ENCODE data around the gene CDK13.
"Not testable (repeated sequence)": the region's sequence is repeated elsewhere in the genome, so short reads cannot be mapped to it uniquely, and the experiment has no call there.

The CDK13 gene

DNA sequence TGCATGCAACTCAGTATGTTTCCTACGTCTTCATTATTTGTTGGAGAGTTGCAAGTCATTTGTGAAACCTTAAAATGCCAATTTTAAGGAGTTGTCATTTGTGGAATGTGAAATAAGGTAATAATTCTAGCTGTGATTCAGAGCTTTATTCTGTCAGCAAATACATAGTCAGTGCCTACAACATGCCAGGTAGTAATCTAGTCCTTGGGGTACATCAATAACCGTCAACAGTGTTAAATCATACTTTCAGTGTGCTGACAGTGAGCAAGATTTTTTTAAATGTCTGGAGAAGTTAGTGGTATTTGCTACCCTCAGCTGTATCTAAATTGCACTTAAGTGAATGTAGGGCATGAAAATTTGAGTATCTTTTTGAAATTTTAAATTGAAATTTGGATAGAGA is 147.7 kb downstream of the CDK13 start:
- no peak for DNase-seq (ENCODE audit: low read depth in 2 of 2)

DNA sequence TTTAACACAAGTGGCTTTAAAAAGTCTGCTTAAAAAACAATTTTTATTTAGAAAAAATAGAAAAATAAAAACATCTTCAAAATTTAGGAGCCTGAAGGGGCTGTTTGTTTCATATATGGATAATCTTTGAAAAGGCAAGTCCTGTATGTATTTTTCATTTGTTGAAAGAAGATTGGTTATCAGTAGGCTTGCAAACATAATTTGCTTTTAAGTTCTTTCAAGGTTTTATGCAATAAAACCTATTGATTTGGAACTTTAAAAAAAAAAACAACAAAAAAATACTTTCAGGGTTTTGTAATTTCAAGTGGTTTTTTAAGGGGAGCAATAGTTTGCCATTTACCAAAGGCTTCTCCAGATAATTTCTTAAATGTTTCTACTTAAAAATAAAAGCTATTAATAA is 148.8 kb downstream of the CDK13 start:
- DNase-seq (ENCODE audit: low read depth in 2 of 2): no peak

DNA sequence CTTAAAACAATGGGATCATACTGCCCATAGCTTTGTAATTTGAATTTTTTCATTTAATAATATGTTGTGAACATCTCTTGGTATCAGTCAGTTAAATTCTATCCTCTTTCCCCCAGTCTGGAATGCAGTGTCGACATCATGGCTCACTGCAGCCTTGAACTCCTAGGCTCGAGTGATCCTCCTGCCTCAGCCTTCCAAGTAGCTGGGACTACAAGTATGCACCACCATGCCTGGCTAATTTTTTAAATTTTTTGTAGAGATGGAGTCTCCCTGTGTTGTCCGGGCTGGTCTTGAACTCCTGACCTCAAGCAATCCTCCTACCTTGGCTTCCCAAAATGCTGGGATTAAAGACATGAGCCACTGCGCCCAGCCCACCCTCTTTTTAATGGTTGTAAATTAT is 149.8 kb downstream of the CDK13 start:
- DNase-seq (ENCODE audit: low read depth in 2 of 2): no peak

DNA sequence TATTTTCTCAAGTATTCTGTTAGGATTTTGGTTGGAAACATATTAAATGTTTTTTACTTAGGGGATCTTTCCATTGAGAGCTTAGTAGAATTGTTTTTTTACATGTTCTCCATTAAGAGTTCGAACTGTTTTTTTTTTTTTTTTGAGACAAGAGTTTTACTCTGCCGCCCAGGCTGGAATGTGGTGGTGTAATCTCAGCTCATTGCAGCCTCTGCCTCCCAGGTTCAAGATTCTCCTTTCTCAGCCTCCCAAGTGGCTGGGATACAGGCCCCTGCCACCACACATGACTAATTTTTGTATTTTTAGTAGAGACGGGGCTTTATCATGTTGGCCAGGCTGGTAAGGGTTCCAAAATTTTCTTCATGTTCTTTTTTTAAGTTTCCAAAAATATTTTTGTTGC is 151.1 kb downstream of the CDK13 start:
- no peak for DNase-seq (ENCODE audit: low read depth in 2 of 2)

DNA sequence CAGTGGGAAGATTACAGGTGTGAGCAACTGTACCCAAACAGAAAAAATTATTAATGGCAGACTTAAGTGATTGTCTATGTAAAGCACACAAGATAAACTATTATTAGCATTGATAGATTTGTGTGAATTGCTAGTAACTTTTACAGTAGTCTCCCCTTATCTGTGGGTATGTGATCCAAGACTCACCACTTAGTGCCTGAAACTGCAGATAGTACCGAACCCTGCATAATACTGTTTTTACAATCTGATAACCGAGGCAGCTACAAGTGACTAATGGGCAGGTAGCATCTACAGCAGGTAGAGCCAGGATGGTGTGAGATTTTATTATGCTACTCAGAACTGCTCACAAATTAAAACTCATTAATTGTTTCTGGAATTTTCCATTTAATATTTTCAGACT is 152.8 kb downstream of the CDK13 start:
- DNase-seq (ENCODE audit: low read depth in 2 of 2): no peak

DNA sequence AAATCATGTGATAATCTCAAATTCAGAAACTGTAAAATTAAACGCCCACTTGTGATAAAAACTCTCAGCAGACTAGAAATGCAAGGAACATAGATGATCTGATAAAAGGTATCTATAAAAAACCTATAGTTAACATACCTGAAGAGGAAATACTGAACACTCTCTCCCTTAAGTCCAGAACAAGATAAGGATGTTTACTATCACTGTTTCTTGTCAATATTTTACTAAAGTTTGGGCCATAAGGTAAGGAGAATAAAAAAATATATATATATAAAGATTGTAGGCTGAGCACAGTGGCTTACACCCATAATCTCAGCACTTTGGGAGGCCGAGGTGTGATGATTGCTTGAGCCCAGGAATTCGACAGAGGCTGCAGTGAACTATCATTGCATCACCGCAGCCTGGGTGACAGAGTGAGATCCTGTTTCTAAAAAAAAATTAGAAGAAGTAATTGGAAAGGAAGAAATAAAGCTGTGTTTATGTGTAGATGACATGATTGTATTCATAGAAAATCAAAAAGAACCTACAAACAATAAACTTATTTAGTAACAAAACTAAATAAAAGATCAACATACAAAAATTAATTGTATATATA is 155.9 kb downstream of the CDK13 start:
- no peak for DNase-seq (ENCODE audit: low read depth in 2 of 2)

DNA sequence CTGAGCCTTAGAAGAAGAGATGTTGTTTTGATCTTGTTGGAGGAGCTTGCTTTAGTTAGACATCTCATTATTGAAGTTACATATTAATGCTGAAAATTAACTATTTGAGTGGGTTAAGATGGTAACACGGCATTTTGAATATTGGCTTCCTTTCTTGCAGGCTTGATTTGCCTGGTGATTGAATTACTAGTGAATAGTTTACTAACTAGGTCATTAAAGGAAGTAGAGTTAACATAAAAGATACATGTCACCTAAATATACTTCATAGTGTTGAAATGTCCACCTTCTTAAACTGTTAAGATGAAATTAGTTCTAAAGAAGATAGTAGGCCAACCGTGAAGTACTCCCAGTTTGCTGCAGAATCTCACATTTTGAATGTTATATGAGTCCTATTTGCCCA is 165.9 kb downstream of the CDK13 start:
- no peak for DNase-seq (ENCODE audit: low read depth in 2 of 2)

DNA sequence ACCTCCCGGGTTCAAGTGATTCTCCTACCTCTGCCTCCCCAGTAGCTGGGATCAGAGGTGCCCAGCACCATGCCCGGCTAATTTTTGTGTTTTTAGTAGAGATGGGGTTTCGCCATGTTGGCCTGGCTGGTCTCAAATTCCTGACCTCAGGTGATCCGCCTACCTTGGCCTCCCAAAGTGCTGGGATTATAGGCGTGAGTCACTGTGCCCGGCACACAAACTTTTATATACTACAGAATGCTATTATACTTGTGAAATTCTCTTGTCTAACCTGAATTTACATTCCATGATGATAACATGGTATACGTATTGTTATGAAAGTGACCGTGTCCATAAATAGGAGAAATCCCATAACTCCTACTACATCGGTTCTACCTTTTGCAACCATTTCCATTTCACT is 167.1 kb downstream of the CDK13 start:
- DNase-seq (ENCODE audit: low read depth in 2 of 2): not testable (repeated sequence)

DNA sequence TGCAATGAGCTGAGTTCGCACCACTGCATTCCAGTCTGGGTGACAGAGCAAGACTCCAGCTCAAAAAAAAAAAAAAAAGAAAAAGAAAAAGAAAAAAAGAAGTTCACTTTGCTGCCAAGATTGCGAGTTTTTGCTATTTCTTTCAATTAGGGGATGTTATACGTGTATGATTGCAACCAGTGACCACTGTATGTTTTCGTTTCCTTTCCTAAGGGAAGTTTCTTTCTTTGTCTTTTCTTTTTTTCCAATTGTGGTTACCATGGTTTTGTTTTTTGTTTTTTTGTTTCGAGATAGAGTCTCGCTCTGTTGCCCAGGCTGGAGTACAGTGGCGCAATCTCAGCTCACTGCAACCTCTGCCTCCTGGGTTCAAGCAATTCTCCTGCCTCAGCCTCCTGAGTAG is 168.1 kb downstream of the CDK13 start:
- DNase-seq (ENCODE audit: low read depth in 2 of 2): not testable (repeated sequence)

DNA sequence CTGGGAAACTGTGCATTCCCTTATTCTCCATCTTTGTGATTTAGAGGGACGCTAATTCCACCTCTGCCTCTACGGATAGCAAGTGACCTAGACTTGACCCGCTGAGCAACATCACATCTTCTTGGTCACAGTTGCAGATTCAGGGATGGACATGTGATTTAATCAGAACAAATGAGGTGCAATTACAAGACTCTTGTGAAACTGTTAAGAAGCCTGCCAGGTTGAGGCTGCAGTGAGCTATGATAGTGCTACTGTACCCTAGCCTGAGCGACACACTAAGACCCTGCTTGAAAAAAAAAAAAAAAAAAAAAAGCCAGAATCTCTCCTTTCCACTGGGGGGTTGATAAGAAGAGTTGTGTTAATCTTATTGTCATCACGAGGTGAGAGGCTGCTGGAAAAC is 170.0 kb downstream of the CDK13 start:
- no peak for DNase-seq (ENCODE audit: low read depth in 2 of 2)

DNA sequence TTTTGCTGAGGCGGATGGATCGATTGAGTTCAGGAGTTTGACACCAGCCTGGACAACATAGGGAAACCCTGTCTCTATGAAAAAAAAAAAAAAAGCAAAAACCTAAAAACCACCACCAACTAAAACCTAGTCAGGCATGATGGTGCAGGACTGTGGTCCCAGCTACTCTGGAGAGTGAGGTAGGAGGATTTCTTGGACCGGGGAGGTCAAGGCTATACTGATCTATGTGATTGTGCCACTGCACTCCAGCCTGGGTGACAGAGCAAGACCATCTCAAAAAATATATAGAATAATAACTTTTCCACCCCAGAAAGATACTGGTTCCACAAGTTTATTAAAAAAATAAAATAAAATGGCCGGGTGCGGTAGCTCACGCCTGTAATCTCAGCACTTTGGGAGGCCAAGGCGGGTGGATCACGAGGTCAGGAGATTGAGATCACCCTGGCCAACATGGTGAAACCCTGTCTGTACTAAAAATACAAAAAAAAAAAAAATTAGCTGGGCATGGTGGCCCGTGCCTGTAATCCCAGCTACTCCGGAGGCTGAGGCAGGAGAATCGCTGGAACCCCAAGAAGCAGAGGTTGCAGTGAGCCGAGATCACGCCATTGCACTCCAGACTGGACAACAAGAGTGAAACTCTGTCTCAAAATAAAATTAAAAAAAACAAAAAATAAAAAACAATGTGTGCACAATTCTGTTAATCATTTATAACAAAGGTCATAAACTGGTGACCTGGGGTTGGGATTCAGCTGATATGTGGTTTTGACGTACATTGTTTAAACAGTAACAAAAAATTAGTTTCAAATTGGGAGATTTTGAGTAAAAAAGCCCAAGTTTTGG is 172.3 kb downstream of the CDK13 start:
- DNase-seq (ENCODE audit: low read depth in 2 of 2): not testable (repeated sequence)

DNA sequence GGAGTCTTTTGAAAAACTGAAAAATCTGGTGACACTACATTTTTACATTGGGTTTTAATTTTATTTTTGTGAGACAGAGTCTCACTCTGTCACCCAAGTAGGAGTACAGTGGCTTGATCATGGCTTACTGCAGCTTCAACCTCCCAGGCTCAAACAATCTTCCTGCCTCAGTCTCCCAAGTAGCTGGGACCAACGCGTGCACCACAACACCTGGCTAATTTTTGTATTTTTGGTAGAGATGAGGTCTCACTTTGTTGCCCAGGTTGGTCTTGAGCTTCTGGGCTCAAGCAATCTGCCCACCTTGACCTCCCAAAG is 172.8 kb downstream of the CDK13 start:
- no peak for DNase-seq (ENCODE audit: low read depth in 2 of 2)

DNA sequence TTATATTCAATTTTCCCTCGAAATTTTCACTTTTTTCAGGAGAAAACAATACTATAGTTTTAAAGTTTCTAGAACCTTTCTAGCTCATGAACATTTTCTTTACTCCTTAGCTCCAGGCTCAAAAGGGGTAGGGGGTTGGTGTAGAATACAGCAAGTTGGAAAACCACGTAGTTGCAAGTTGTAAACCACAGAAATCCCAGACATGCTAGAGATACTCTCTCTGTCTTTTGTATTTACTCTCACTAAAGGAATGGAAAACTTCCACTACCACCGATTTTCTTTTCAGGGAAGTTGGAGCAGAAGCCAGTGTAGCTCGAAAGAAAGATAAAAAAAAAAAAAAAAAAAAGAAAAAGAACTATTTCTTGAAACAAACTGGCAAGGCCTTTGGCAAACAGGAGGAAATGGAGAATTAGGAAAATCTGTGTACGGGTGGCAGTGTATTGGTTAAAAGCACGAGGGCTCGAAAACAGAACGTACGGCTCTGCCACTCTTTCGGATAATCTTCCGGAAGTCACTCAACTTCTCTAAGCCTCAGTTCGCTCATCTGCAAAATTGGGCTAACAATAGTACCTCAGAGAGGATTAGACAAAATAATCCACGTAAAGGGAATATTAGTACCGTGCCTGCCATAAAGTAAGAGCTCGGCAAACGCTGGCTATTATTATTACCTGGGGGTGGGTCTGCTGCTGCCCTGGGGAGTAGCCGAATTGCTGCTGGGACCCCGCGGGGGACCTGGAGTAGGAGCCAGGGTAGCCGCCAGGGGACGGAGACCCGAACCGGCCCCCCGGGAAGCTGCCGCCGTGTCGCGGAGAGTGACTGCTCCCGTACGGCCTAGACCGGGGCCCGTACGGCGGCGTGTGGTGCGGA is 183.7 kb downstream of the CDK13 start:
- DNase-seq (ENCODE audit: low read depth in 2 of 2): no peak

DNA sequence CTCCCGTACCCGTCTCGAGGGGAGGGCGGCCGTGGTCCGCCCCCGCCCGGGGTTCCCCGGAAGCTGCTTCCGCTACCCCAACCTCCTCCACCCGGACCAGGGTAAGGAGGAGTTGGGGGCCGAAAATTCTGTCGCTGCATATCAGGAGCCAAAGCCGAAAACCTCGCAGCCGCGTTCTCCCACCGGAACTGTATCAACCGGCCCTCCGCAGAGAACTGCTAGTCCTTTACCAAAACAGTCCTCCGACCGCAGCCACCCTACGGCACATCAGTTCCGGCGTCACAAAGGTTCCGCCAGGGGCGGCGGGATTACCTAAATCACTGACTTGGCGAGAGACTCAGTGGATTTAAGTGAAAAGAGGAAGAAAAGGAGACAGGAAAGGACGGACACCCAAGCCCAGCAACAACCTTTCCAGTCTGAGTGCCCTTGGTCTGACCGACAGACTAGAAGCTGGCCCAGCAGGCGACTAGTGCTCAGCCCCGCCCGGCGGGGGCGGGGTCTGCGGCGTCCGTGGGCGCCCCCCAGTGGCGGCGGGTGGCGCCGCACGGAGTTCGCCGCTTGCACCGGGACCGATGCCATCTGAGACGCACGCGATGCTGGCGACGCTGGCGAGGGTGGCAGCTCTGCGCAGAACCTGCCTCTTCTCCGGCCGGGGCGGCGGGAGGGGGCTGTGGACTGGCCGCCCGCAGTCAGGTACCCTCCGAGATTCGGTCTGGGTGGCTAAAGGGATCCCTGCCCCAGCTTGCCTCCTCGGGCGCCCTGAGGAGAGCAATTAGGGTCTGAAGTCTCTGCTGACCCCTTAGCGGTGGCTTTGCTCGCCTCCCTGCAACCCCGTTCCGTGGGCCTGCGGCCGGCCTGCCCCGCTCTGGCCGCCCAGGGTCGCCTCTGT is 184.6 kb downstream of the CDK13 start, which contains the start of the genes MPLKIP and SUGCT:
Gene MPLKIP (minus strand): TSS at position 195 of the 889 bp plus-strand sequence. CDS start 55 bp downstream, at position 140.
Gene SUGCT (plus strand): TSS at position 578 of the 889 bp plus-strand sequence.
- DNase-seq (ENCODE audit: low read depth in 2 of 2): peak; percentile 69 to 76

DNA sequence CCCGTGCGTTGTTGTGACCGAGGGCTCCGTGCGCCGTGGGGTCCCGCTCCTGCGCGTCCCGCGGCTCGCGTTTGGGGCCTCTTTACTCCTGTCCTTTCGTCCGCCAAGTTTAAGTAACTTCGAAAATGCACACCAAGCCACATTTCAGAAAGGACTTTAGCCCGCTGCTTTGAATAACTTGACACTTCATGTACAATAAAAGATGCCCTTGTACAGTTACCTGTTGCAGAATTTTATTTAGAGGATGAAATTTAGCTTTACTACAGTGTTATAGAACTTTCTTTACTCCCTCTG is 185.2 kb downstream of the CDK13 start:
- DNase-seq (ENCODE audit: low read depth in 2 of 2): no peak

DNA sequence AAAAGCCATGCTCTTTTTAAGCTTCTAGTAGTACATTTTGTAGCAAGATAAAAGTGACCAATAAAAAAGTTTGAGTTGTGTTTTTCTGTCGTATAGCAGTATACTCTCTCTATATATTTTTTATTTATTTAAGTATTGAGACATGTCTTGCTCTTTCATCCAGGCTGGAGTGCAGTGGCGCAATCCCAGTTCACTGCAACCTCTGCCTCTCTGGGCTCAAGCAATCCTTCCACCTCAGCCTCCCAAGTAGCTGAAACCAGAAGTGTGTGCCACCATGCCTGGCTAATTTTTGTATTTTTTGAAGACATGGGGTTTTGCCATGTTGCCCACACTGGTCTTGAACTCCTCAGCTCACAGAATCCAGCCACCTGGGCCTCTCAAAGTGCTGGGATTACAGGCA is 187.5 kb downstream of the CDK13 start:
- no peak for DNase-seq (ENCODE audit: low read depth in 2 of 2)

DNA sequence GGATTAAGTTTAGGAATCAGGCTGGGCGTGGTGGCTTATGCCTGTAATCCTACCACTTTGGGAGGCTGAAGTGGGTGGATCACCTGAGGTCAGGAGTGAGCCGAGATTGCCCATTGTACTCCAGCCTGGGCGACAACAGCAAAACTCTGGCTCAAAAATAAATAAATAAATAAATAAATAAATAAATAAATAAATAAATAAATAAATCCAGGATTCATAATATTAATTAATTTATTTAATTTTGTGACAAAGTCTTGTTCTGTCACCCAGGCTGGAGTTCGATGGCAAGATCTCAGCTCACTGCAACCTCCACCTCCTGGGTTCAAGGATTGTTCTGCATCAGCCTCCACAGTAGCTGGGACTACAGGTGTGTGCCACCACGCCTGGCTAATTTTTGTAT is 188.9 kb downstream of the CDK13 start:
- DNase-seq (ENCODE audit: low read depth in 2 of 2): no peak

DNA sequence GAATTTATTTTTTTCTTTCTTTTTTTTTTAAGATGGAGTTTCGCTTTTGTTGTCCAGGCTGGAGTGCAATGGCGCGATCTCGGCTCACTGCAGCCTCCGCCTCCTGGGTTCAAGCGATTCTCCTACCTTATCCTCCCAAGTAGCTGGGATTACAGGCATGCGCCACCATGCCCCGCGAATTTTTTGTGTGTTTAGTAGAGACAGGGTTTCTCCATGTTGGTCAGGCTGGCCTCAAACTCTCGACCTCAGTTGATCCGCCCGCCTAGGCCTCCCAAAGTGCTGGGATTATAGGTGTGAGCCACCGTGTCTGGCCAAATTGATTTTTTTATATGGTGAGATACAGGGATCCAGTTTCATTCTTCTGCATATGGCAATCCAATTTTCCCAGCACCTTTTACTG is 189.8 kb downstream of the CDK13 start:
- not testable (repeated sequence) for DNase-seq (ENCODE audit: low read depth in 2 of 2)

DNA sequence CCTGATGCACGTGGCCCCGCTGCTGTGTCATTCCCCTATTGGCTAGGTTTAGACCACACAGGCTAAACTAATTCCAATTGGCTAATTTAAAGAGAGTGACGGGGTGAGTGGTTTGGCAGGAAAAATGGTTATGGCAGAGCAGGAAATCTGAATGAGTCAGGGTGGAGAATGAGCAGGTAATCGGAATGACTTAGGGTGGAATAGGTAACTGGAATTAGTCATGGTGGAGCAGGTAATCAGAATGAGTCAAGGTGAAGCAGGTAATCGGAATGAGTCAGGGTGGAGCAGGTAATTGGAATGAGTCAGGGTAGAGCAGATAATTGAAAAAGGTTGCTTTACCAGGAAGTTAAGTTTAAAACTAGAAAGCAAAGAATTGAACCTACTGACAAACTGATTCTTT is 191.9 kb downstream of the CDK13 start:
- not testable (repeated sequence) for DNase-seq (ENCODE audit: low read depth in 2 of 2)

DNA sequence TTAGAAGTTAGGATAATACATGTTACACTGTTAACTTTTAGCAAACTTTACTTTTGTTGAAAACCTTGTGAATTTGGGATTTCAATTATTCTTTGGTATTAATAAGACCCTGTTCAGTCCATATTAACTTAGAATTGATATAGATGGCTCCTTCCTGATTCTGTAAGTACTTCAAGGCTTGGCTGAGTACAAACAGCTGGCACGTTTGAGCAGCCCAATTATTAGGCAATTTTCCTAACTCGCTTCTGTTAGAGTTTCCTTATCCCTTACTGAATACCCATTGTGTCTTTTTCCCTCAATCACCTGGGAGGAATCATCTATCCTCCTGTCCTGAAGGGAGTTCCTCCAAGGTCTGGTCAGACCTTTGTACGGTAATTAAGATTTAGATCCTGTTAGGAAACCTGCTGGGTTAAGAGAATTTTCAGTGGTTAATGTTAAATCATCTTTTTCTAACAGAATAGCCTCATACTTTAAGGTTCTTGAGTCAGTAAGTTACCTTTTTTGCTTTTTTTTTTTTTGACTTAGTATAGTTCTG is 195.6 kb downstream of the CDK13 start:
- DNase-seq (ENCODE audit: low read depth in 2 of 2): not testable (repeated sequence)

Data from fibroblast of skin of left biceps (primary cell).